Adrenal gland (tissue), 12 donors: ENCODE measurements around the gene PTGES2. TPM values are rescaled to one million over a fixed set of nuclear protein-coding genes. Genes with fewer than 3 reads are reported as not detected.

ENCODE experiments used
- DNase-seq, 7 donors: peaks; one replicate each; pipeline ENCODE4 v3.0.0-alpha.2; 2019 to 2020
- H3K27ac ChIP-seq, 5 donors: fragments of 200-600 bp; sonication (generic) in 4 of 5; 1 replicate in 3 of 5; 2 replicates in 2 of 5; pipeline versions ENCODE4 v1.5.1 to v1.8.0; 2016 to 2020; ENCODE audit warnings: mild to moderate bottlenecking in 1 of 5
- H3K27me3 ChIP-seq: fragments of 200-600 bp; 2 replicates; pipeline ENCODE4 v1.8.0; 2021
- H3K36me3 ChIP-seq, 2 donors: fragments of 200-600 bp; replicated peaks in 1 of 2; 1 replicate in 1 of 2; 2 replicates in 1 of 2; pipeline versions ENCODE4 v1.5.1 to v1.8.0; 2018 to 2022
- H3K4me1 ChIP-seq, 2 donors: fragments of 200-600 bp; replicated peaks in 1 of 2; 1 replicate in 1 of 2; 2 replicates in 1 of 2; pipeline versions ENCODE4 v1.5.1 to v1.8.0; 2018 to 2021
- H3K4me3 ChIP-seq, 4 donors: fragments of 200-600 bp; sonication (generic) in 3 of 4; one replicate each; pipeline ENCODE4 v1.5.1; 2016 to 2018
- H3K9me3 ChIP-seq, 3 donors: fragments of 200-600 bp; sonication (generic) in 1 of 3; replicated peaks in 1 of 3; 1 replicate in 2 of 3; 2 replicates in 1 of 3; pipeline versions ENCODE4 v1.5.1 to v1.8.0; 2016 to 2021
- CTCF ChIP-seq, 6 experiments: fragments of 450-650 bp in 4 of 6; fragments of 200-600 bp in 2 of 6; sonication (generic) in 1 of 6; IDR thresholded peaks; 1 replicate in 5 of 6; 2 replicates in 1 of 6; pipeline versions ENCODE4 v1.5.1 to v1.8.0; 2016 to 2021; ENCODE audit warnings: antibody characterized with exemption in 6 of 6, mild to moderate bottlenecking in 2 of 6, moderate library complexity in 1 of 6
- POLR2A ChIP-seq, 2 donors: fragments of 450-650 bp; IDR thresholded peaks; one replicate each; pipeline ENCODE4 v1.6.1; 2017; ENCODE audit warnings: antibody characterized with exemption in 2 of 2, mild to moderate bottlenecking in 2 of 2, moderate library complexity in 1 of 2
- WGBS, 4 donors: extraction: QIAGEN DNeasy Blood & Tissue Kit in 2 of 4; methylation state at CpG; one replicate each; pipeline versions ENCODE4 v1.1.5 to v1.1.7; 2013 to 2017; 5-methylcytosine and 5-hydroxymethylcytosine counted together
- intact Hi-C, 2 donors: fragments of 100-400 bp; cut with DNase I; formaldehyde crosslinking; loops; one replicate each; pipeline versions ENCODE4 v1.14.1 to v1.15.0; 2022 to 2023
- polyA plus RNA-seq, 3 donors: library from polyadenylated mRNA; stranded (reverse); fragments of 200-250 nt in 2 of 3; fragments of 350-450 nt in 1 of 3; fragmentation: Illumina TruSeq in 1 of 3; extraction: RNeasy Lipid Tissue Mini Kit (QIAGEN cat#74804) in 1 of 3; gene quantifications; one replicate each; pipeline ENCODE4 v1.2.3, GENCODE V29; 2013 to 2014
- total RNA-seq, 9 donors: library from RNA; depleted of rRNA in 4 of 9; stranded (reverse); fragments of >200 nt in 4 of 9; fragments of 120-200 nt in 1 of 9; fragmentation: NEBNext Ultra II Directional in 1 of 9; extraction: Animal tissue kit (Norgen Biotek cat#: 25700) in 1 of 9; gene quantifications; one replicate each; pipeline versions ENCODE4 v1.1.0 to v1.2.4, GENCODE V29; 2013 to 2023
- donor health status: healthy with polysubstance abuse.
- donor health status: Bipolar disorder and iron deficiency.
- donor health status: DM: yes; HTN: yes; CAD: no.
- donor health status: DM: no; HTN: no; CAD: no.
- donor health status: DM: no; HTN: no; CAD: no.
- donor health status: DM: yes; HTN: yes; CAD: no.

Gene PTGES2
- total and polyA plus RNA-seq, 12 donors: 64.8 to 147 (median 98.4) TPM

- Histone ChIP-seq H3K9me3 (no peaks in the 10 kb centered on the region), H3K27ac (no peak overlapping the region), H3K27me3 (no peaks in the 10 kb centered on the region), H3K36me3 (peaks cover 0 to 50% of the 10 kb centered on the region in 2 donors), H3K4me3 (no peak overlapping the region), H3K4me1 (peaks cover 18 to 22% of the 10 kb centered on the region in 2 donors)
- intact Hi-C loops: loop anchor here in 1 of 2 donors (5.0 kb wide), 1 partner anchor 180 kb away; no protein-coding TSS in a partner anchor
- peak in 2 of 7 donors; percentile 26 to 27 for DNase-seq
- 90 to 98% (median 92%) methylated on average over 16 to 24 of the region's 24 CpGs; no CpG with 5 or more reads in 1 of the 4 donors for WGBS, 4 donors
- TF ChIP-seq CTCF (IDR thresholded peaks at IDR 0.05): no peak
- TF ChIP-seq POLR2A (IDR thresholded peaks at IDR 0.05): no peak
These were observed 4.7 kb downstream of the PTGES2 start for GRCh38 chr9:128122809-128123175.

GRCh38 chr9:128121924-128122808, 5.4 kb downstream of the PTGES2 start:
- Histone ChIP-seq H3K27ac (no peak overlapping the region), H3K27me3 (no peaks in the 10 kb centered on the region), H3K36me3 (peaks cover 0 to 50% of the 10 kb centered on the region in 2 donors), H3K4me1 (peaks cover 18 to 22% of the 10 kb centered on the region in 2 donors), H3K9me3 (no peaks in the 10 kb centered on the region), H3K4me3 (no peak overlapping the region)
- WGBS, 4 donors: 85 to 88% (median 87%) methylated on average over 18 to 27 of the region's 27 CpGs
- TF ChIP-seq POLR2A (IDR thresholded peaks at IDR 0.05): no peak
- no peak for TF ChIP-seq CTCF (IDR thresholded peaks at IDR 0.05)
- intact Hi-C loops: loop anchor here in 1 of 2 donors (5.0 kb wide), 1 partner anchor 180 kb away; no protein-coding TSS in a partner anchor
- peak in 3 of 7 donors; percentile 6 to 27 (median 24) for DNase-seq

- peak in 1 of 7 donors; percentile 4 for DNase-seq
- Histone ChIP-seq H3K4me3 (no peak overlapping the region), H3K27me3 (no peaks in the 10 kb centered on the region), H3K4me1 (peaks cover 11 to 17% of the 10 kb centered on the region in 2 donors), H3K27ac (no peak overlapping the region), H3K9me3 (no peaks in the 10 kb centered on the region), H3K36me3 (peaks cover 0 to 50% of the 10 kb centered on the region in 2 donors)
- intact Hi-C loops: loop anchor here in 1 of 2 donors (5.0 kb wide), 1 partner anchor 179 kb away; no protein-coding TSS in a partner anchor
- 85 to 97% (median 92%) methylated on average over 3 to 5 of the region's 5 CpGs for WGBS, 4 donors
- no peak for TF ChIP-seq CTCF (IDR thresholded peaks at IDR 0.05)
- no peak for TF ChIP-seq POLR2A (IDR thresholded peaks at IDR 0.05)
These were observed 6.1 kb downstream of the PTGES2 start for GRCh38 chr9:128121466-128121810.

GRCh38 chr9:128120741-128121465, 6.6 kb downstream of the PTGES2 start:
- intact Hi-C loops: loop anchor here in 1 of 2 donors (5.0 kb wide), 1 partner anchor 179 kb away; no protein-coding TSS in a partner anchor
- peaks cover 0 to 50% of the 10 kb centered on the region in 2 donors for H3K36me3 ChIP-seq
- TF ChIP-seq POLR2A (IDR thresholded peaks at IDR 0.05) (no peak), CTCF (IDR thresholded peaks at IDR 0.05) (no peak)
- H3K4me1 ChIP-seq: peaks cover 5 to 11% of the 10 kb centered on the region in 2 donors
- 82 to 90% (median 85%) methylated on average over 18 to 29 of the region's 29 CpGs for WGBS, 4 donors
- no peaks in the 10 kb centered on the region for H3K9me3 ChIP-seq
- peak in 1 of 7 donors; percentile 19 for DNase-seq
- H3K27ac ChIP-seq: no peak overlapping the region
- H3K27me3 ChIP-seq: no peaks in the 10 kb centered on the region
- no peak overlapping the region for H3K4me3 ChIP-seq
